Prostate gland (tissue), 2 donors: ENCODE data around the gene RAB3GAP2.

Source experiments
- CTCF ChIP-seq, 4 experiments: fragments of 200-600 bp in 2 of 4; fragments of 450-650 bp in 2 of 4; sonication (generic) in 2 of 4; IDR thresholded peaks; 1 replicate in 3 of 4; 2 replicates in 1 of 4; pipeline ENCODE4 v1.5.1; 2016 to 2019; ENCODE audit warnings: antibody characterized with exemption in 4 of 4, mild to moderate bottlenecking in 2 of 4, moderate library complexity in 2 of 4
- POLR2A ChIP-seq: fragments of 450-650 bp; IDR thresholded peaks from one replicate; pipeline ENCODE4 v1.6.1; 2016; ENCODE audit warnings: antibody characterized with exemption, mild to moderate bottlenecking

DNA sequence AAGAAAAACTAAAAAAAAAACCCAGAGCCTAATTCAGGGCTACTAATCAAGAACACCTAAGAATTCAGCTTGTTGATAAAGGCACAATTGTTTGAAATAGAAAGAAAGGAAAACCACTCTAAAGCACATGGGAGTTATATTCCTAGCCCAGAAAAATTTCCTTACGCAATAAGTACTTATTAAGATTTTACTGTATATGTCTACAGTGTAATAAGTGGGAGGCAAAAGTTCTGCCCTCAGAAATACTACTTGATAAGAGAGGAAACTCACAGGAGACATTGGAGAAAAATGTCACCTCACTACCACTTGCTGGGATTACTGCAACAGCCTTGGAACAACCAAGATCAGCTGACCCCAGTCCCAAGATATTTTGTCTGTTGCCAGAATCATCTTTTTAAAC, 112.2 kb downstream of the RAB3GAP2 start:
- no peak for TF ChIP-seq CTCF (IDR thresholded peaks at IDR 0.05)
- no peak for TF ChIP-seq POLR2A
